ENCODE measurements around the gene CCDC81.

The CCDC81 gene

DNA sequence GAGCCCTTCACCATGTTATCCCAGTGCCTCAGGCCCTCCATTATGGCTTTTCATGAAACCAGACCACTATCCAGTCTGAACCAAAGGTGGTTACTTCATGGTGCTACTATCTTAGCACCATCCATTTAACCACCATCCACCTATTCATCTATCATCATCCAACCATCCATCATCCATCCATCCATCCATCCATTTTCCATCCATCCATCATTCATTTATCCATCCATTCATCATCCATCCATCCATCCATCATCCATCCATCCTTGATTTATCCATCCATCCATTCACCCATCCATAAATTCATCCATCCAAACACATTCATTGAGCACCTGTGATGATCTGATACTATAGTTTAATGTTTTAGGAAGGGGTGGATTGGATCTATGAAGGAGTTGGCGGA, 93.5 kb downstream of the CCDC81 start:
- DNase-seq (ENCODE audit: low read depth), result no peak

DNA sequence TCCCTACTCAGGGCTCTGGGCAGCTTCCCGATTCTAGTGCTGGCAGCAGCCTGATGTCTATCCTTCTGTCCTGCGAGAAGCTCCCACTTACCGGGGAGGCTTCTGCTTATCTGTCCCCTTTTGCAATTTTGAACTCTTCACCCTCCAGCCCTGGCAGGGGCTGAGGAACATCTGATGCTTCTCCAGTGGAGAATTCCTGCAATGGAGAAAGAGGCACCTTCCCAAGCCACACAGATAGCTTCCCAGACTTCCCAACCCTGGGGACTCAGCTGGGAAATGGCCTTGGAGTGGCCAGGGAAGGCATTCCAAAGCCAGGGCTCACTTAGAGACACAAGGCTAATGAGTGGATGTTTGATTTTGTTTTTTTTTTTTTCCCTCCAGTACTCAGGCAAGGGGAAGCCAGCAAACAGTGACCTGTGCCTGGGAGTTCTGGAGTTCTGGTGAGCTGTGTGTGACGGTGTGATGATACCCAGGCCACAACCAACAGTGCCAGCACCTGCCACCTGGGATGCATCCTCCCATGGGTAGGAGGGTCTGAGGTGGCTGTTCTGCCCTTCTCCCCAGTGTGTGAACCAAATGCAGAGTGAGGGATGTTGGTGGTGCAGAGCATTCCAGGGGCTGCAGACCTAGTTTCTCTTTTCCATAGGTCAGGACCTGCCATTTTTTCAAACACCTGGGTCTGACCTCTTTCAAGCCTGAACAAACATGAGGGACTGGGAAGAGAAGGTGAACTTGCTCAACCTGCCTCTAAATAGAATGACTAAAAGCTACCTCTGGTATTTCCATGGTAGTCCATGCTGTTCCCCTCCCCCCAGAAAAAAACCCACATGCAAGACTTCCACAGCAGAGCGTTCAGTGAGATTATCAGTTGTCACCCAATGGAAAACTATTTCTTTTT, 95.1 kb downstream of the CCDC81 start:
- DNase-seq (ENCODE audit: low read depth), result no peak

All from stimulated activated CD8-positive, alpha-beta memory T cell treated with anti-CD3 and anti-CD28 coated beads, Interleukin-7, amount 100 ng/mL, for 24 hours (primary cell).